ENCODE results near the gene PHC2.

Gene PHC2

DNA sequence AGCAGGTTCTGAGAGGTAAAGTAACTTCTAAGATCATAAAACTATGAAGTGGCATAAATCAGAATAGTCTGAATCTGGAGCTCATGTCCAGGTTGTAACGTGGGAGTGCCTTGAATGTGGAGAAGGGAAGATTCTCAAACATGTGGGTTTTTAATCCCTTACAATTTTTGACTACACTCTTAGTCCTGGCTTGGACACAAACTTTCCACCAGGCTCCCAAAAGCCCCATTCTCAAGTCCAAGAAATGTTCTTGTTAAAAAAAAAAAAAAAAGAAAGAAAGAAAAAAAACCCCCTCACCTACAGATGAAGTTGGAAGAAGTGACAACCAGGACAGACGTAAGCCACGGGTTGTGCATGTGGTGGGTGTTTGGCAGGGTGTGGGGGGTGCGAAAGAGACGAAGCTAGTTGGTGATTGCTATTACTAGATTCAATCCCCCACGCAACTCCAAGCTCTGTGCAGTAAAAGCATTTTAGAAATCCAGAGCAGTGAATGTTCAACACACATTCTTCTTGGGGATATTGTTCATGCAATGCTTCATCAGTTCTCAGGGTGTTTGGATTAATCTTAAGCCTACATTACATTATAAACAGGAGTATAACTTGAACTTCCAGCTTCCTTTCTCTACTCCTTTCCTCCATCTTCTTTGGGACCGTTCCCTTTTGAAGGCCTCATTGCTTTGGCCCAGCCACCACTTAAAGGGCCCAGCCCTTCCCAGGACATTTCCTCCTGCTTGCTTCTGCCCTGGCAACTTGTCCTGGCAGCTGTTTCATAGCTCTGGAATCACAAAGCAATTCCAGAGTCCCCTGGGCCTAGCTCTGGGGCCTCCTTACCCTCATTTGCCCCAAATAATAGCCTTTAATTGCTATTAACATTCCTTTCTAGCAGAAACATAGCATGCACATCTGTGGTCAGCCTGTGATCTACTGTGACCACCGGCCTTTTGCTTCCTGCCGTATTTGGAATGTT, 41.8 kb downstream of the PHC2 start:
- no peak for DNase-seq

DNA sequence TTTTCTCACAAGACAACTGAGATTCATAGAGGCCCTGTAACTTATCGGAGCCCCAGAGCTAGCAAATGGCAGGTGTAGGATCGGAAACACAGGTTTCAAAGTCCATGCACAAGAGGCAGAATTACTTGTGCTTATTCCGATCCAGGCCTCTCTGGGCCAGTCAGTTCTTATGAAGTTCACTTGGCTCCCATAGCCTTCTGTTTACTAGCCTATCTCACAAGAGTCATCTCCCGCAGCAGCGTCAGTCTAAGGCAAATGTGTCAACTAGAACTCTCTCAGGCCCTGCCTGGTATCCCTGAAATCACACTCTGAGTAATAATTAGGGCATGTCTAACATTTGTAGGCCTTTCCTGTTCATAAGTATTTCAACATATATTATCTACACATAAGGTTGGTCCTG, 43.3 kb downstream of the PHC2 start:
- no peak for DNase-seq

DNA sequence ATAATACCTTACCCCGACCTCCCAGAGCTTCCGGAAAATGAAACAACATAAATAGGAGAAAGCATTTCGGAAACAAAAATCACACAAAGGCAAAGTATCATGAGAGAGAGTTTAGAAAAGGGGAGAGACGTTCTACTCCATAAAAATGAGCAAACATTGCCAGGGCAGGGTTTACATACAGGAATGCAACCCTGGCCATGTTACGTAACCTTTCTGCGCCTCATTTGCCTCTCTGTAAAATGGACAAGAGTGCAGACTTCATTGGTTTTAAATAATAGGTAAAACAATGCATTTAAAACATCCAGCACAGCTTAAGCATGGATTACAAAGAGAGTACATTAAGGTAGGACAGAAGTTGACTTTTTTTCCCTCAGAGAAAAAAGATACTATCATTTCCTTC, 45.6 kb downstream of the PHC2 start:
- DNase-seq, result no peak

DNA sequence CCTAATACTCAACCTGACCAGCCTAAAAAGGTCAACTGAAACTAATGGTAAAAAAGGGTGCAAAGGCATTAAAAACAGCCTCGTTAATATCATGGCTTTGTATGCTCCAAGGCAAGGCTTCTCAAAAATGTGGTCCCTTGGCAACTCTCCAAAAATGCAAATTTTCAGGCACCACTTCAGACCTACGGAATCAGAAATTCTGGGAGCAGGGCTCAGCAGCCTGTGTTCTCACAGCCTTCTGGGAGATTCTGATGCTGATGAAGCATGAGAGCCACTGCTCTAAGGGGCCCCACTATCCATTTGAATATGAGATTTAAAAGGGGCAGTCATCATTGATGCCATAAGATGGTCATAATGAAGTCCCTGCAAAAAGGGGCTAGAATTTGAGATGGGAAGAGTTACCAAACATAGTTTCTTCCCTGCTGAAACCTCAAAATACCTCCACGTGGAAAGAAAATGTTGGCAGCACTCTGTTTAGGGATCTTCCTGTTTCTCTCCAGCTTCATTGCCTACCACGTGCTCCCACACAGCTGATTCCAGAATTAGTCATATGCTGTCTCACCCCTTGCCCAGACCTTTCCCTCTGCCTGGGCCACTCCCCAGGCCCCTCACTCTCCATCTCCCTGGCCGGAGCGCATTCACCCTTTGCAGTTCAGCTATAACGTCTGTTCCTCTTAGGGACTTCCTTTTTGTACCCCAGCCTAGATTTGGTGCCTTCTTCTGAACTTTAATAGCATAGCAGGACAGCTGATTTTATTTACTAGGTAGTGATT, 46.7 kb downstream of the PHC2 start:
- DNase-seq, result no peak

DNA sequence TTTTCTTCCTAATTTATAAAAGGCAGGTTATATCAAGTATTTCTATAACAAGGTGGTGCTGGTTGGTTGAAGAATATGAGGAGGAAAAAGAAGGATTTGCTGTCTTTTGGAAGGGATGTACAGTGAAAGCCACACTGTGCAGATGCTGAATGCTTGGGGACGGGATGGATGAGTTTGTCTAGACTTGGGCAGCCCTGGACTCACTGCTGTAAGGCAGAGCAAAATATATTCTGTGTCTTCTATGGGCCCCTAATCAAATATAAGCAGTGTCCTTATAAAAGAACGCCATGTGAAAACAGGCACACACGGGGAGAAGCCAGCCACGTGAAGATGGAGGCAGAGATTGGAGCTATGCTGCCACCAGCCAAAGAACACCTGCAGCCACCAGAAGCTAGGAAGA, 47.4 kb downstream of the PHC2 start:
- DNase-seq, result no peak

DNA sequence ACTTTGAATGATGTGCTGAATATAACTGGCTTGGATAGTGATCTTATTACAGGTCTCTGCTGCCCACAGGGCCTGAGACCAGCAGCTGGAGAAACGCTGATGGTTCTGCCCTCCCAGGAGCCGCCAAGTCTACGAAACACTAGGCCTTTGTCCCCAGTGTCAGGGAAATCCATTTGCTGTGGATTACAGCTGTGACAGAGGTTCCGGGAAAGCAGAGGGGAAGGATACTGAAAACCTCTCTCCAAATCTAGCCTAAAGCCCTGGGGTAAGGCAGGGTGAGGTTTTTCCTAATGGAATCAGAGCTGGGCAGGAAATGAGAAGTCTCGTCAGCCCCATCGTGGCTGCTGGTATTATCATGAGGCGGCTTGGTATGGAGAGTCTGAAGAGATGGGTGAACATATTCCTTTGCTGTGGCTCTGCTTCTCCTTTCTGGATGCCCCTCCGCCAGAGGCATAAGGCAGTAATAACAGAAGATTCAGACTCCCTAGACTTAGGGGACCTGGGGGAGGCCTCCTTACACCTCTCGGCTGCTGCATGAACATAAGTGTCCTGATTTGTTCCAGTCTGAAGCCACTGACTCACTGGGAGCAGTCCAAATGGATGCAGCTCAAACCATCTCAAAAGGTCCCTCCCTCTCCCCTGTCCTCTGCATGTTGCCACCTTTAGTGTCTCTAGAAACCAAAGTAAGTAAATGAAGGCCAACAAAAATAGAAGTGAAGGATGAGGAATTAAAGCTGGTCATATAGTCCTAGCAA, 48.1 kb downstream of the PHC2 start:
- DNase-seq, result no peak

- DNase-seq, result no peak
Observed at GRCh38 chr1:33381977-33382376, 48.9 kb downstream of the PHC2 start.

DNA sequence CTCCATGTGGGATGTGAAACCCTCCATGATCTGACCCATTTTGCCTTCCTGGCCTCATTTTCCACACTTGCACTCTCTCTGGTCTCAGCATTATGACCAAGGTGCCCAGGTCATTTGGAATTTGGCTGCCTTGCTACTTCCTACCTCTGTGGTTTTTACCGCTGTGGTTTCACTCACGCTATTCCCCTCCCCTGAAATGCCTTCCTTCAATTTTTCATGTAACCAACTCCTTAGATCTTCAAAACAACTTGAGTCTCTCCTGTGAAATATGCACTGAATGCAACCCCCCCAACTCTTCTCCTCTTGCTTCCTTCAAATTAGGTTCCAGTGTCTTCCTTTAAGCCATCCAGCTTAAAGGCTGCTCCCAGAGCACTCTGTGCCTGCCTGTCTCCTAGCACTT, 50.1 kb downstream of the PHC2 start:
- no peak for DNase-seq

- DNase-seq, result no peak
Observed at GRCh38 chr1:33379631-33380354, 51.1 kb downstream of the PHC2 start.

- DNase-seq, result no peak
Observed at GRCh38 chr1:33378976-33379375, 51.9 kb downstream of the PHC2 start.

DNA sequence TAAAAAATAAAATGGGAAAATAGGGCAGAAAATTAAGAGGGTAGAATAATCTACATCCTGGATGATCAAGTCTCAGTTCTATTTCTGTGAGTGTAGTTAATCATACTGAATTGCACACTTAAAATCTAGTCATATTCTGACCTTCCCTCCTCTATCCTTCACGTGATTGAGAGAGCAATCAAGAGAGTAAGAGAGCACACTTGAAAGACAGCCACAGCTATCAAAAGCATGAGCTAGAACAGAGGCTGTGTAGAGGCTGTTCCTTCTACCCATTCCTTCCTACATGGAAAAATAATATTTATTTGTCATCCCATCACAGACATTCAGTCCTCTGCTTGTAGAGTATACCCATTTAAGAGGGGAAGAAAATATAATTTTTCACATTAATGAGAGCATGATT, 52.4 kb downstream of the PHC2 start:
- no peak for DNase-seq

DNA sequence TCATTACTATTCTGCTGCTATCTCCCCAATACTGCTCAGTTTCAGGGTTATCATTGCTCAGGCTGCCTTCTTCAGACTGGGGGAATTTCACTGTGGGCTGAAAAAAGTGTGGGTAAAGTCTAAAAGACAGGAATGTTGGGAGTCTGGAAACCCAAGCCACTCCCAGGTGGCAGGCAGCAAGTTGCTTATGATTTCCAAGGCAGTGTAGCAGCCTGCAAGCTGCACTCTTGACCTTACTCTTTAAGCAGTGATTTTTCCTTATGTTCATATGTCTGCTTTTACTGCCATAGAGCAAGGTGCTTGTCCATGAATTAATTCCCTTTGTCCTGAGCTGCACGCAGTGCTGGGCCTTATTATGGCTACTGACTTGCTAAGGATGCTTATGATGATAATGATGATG, 53.1 kb downstream of the PHC2 start:
- no peak for DNase-seq

- DNase-seq, result no peak
Observed at GRCh38 chr1:33377013-33377412, 53.9 kb downstream of the PHC2 start.

GRCh38 chr1:33375316-33375715, 55.6 kb downstream of the PHC2 start:
- DNase-seq, result no peak

DNA sequence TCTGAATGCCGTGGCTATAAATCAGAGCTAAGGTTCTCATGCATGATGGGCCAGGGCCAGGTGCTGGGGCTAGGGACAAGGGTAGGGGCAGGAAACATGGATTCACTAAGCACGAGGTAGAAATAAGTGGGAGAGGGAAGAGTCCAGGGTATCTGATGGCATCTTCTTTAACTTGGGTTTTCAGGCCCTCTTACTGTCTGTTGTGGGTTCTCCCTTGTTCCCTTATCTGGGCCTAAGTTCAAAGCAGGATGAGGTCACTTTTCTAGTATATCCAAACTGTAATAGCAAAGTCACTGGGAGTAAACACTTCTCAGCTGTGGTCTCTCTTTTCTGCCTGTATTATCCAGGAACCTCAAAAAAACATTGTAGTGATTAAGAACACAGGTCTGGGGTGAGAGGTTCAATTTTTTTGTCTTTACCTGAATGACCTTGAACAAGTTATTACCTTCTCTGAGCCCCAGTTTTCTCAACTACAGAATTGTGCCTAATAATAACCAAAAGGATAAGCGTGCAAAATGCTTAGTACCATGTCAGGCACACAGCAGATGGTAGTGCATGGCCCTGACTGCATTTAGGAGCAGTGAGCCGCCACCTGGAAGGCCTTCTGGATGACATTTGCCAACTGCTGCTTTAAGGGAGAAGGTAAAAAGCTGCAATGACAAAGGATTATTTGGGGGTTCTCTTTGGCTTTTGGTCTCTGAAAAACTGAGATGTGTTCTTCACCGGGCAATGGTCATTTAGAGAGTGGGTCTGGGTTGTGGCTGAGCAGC, 56.4 kb downstream of the PHC2 start:
- DNase-seq, result no peak

DNA sequence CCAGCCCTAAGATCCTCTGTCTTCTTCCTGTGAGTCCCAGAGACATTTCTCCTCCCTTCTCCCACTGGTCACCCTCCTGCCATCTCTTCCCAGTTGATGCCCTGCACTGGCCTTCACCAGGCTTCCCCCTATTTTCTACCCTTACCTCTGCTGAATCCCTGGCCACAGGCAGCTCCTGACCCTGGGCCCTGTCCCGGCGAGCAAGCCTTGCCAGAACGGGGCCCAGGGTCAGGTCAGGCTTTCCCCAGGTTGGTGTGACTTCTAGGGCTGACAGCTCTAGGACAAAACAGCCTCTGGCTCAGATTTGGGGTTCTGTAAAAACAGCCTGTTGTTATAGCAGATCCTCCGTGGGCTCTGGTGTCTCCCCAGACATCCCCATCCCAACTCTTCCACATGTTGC, 57.3 kb downstream of the PHC2 start:
- no peak for DNase-seq

GRCh38 chr1:33372677-33373076, 58.2 kb downstream of the PHC2 start:
- DNase-seq, result no peak

DNA sequence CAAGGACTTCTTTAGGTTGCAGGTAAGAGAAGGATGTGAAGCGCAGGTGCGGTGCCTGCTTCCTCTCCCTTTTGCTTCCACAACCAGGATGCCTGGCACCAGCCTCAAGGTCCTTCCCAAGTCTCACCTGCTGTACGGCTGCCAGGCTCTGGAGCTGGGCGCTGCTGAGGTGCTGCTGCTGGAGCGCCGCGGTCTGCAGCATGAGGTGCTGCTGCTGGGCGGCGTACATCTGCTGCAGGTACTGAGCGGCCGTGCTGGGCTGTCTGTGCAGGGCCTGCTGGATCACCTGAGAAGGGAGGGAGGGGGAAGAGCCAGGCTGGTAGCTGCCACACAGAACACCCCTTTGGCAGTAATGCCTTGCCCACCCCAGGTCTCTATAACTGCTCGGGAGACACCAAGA, 58.7 kb downstream of the PHC2 start:
- DNase-seq, result no peak

DNA sequence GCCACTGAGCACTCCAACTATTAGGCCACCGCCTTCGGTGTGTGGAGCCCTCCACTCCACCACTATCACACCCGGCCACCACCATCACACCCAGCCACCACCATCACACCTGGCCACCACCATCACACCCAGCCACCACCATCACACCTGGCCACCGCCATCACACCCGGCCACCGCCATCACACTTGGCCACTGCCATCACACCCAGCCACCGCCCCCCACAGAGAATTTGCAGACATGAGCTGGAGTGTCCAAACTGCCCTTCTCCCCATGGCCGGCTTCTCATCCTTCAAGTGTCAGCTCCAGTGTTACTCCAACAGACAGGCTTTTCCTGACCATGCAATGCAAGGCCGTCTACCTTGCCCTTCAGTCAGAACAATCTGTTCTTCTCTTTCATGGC, 59.6 kb downstream of the PHC2 start:
- DNase-seq, result no peak

GRCh38 chr1:33370827-33371226, 60.1 kb downstream of the PHC2 start:
- DNase-seq, result no peak

GRCh38 chr1:33370301-33370700, 60.6 kb downstream of the PHC2 start:
- DNase-seq, result no peak

DNA sequence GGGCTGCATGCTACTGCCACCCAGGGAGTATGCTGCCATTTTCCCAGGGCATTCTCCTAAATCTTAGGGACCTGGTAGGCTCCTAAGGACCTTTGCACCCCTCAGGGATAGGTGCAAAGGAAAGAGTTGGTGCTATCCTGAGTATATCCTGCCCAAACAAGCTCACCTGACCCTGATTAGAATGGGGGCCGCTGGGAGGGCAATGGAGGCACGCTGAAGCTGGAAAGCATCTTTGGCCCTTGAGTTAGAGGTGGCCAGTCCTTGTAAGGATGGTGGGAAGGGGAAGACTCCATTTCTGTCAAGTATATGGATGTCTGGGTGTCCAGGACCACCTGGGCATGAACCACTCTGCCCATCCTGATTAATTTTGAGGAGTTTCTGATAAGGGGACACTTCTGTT, 61.1 kb downstream of the PHC2 start:
- no peak for DNase-seq

Measured in NCI-H1092 (cell line).